HG02588 (cell line): Measurements from ENCODE around the gene WASHC2A.
"Not testable (repeated sequence)": the region's sequence is repeated elsewhere in the genome, so short reads cannot be mapped to it uniquely, and the experiment has no call there.

Source experiments
- ATAC-seq: cut with Tn5 transposase; IDR thresholded peaks from one replicate; pipeline ENCODE4 v1.9.1; 2021; ENCODE audit warnings: mild to moderate bottlenecking, moderate library complexity; ENCODE audit not compliant: unreplicated experiment

Gene WASHC2A

DNA sequence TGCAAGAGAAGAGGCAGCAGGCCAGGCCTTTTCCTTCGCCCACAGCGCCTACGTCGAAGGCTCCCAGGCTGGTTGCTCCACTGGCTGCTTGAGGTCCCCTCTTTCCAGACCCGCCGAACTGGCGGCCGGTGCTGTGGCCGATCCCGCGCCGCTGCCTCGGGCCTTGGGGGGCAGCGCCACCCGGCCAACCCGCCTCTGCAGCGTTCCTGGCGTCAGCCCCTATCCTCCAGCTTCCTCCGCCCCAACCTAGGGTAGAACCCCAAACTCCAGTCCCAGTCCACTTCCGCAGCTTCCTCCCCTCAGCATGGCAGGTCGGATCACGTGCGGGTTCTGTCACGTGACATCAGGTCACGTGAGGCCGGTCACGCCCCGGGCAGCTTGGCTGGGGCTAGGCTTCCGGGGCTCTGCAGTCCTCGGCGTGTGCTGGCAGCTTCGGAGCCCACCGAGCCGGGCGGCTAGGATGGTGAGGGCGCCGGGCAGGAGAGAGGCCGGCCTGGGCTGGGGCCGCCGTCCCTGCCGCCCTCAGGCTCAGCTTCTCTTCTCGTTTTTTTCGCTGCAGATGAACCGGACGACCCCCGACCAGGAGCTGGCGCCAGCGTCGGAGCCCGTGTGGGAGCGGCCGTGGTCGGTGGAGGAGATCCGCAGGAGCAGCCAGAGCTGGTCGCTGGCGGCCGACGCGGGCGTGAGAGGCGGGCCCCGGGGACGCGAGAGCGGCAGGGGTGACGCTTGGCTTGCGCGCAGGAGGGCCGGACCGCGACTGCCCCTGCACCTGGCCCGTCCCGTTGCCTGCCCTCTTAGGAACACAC lies at the start of gene WASHC2A:
TSS of gene WASHC2A (plus strand) at position 409 of the 806 bp plus-strand sequence. CDS start at position 461, 52 bp downstream.
- ATAC-seq: peak; percentile 95

DNA sequence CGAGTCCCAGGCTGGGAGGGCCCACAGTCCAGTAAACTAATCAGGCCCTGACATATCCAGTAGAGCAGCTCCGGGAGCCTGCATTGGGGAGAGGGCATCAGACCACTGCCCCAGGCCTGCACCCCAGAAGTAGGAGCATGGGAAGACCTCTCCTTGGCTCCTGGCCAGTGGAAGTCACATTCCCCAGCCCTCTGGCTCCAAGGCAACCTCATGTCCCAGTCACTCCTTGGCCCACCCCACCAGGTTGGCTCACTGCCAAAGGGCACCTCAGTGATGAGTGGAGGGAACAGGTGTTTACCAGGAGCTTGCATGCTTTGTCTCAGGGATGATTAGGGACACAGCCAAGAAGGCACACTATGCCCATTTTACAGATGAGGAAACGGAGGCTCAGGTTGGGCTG lies 48.5 kb upstream of the WASHC2A start:
- not testable (repeated sequence) for ATAC-seq

GRCh38 chr10:50020451-50021024 lies 47.2 kb upstream of the WASHC2A start:
- not testable (repeated sequence) for ATAC-seq

DNA sequence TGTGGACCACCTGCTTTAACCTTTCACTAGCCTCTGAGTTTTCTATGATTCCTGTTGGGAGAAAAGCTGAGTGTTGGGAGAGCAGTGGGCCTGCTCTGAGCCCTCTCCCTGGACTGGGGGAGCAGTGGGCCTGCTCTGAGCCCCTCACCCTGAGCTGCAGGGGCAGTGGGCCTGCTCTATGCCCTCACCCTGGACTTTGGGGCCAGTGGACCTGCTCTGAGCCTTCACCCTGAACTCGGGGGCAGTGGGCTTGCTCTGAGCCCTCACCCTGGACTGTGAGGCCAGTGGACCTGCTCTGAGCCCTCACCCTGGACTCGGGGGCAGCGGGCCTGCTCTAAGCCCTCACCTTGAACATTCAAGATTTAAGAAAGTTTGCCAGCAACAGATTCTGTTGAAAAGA lies 46.1 kb upstream of the WASHC2A start:
- no peak for ATAC-seq

- not testable (repeated sequence) for ATAC-seq
These were observed 42.9 kb upstream of the WASHC2A start for GRCh38 chr10:50024716-50025383.

DNA sequence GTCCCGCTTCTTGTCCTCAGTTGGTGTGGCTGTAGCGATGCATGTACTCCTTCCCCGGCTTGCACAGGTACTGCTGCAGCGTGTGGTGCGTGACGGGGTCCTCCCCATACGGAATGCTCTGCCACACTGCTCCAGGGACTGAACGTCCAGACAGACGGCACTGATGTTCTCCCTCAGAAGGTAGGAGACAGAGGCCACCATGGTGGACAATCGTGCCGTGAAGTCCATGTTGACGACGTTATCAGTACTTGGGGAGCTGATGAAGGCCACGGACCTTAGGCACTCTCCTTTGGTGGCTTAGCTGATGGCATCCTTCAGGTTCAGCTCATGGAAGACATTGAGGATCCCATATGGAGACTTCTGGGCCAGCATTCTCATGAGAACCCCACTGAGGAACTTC lies 42.1 kb upstream of the WASHC2A start:
- no peak for ATAC-seq

GRCh38 chr10:50027195-50027594 lies 40.6 kb upstream of the WASHC2A start:
- no peak for ATAC-seq

DNA sequence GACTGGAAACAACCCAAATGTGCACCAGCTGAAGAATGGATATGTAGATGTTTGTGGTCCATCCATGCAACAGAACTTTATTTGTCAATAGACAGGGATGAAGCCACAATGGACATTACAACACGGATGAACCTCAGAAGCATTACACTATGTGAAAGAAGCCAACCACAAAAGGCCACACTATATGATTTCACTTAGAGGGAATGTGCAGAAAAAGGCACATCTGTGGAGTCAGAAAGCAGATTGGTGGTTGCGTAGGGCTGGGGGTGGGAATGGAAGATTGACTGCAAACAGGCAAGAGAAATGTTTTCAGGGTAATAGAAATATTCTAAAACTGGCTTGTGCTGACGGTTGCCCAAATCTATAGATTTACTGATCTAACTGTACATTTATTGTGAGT lies 34.3 kb upstream of the WASHC2A start:
- ATAC-seq: no peak

- not testable (repeated sequence) for ATAC-seq
These were observed 32.4 kb upstream of the WASHC2A start for GRCh38 chr10:50035337-50035736.

DNA sequence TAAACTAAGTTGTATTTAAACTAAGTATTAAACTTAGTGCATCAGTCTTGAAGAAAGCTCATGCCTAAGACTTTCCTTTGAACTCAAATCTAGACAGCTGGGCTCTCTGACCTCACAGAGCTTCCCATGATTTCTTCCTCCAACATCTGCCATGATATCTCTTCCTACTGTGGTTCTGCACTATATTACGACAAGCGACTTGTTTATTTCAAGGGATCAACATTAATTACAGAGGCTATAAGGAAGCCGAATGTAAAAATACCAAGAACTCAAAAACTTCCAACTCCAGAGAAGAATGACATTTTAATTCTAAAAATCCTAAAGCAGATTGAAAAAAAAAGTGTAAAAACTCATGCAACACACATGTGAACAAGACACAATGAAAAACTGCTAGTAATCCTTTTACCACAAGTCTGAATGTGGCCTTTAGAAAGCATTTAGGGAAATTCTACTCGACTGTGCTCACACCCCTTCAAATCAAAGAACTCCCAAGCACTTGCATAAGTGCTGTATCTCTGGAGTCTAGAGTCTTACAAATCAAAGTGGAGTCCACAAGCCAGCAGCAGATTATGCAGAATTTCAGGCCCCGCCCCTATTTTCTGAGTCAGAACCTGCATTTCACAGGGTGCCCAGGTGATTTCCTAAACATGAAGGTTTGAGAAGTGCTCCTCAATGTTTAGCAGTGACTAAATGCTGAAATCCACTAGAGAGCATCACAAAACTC lies 22.7 kb upstream of the WASHC2A start:
- ATAC-seq: no peak

DNA sequence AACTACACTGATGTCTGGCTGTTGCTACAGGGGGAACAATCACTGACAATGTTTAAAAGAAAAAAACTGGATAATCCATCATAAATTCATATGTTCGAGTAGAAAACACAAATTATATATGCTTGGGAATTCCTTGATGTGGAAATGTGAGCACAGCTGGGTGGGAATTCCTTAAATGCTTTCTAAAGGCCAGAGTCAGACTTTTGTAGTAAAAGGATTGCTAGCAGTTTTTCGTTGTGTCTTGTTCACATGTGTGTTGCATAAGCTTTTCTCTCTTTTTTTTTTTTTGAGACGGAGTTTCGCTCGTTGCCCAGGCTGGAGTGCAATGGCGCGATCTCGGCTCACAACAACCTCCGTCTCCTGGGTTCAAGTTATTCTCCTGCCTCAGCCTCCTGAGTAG lies 21.3 kb upstream of the WASHC2A start:
- ATAC-seq: not testable (repeated sequence)

GRCh38 chr10:50047594-50047993 lies 20.2 kb upstream of the WASHC2A start:
- not testable (repeated sequence) for ATAC-seq

GRCh38 chr10:50051995-50052660 lies 15.6 kb upstream of the WASHC2A start:
- not testable (repeated sequence) for ATAC-seq

GRCh38 chr10:50052778-50053376 lies 14.9 kb upstream of the WASHC2A start:
- ATAC-seq: not testable (repeated sequence)

GRCh38 chr10:50055494-50056292 lies 12.1 kb upstream of the WASHC2A start:
- not testable (repeated sequence) for ATAC-seq

DNA sequence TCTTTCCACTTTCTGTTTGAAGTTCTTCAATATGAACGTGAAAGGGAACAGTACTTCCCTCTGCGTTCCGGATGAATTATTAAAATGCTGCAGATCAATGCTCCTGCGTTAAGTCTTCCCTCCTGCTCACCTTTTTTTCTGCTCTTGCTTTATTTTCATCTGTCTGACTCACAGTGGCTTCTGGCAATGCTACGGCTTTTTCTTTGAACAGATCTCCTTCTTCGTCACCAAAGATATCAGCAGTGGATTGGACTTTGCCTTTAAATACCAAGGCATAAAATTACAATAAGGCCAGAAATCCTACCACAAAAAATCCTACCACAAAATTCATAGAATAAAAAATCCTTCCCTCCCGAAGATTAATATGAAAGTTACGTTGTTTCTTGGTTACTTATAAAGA lies 11.1 kb upstream of the WASHC2A start:
- not testable (repeated sequence) for ATAC-seq

DNA sequence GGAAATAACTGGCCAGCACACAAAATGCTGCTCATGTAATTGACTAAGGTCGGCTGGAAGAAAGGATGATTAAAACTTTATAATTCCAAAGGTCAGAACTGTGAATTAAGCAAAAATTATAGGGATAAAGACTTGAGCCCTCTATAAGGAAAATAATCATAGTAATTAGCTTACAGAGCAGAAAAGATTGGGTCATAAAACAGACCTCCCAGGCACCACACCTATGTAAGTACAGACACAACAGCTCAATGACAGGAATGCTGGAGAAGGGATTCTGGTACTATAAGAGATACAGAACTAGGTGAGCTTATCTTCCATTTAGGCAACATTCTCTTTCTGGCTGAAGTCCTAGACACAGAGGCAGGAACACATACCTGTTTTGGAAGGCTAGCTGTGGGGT lies 9.0 kb upstream of the WASHC2A start:
- ATAC-seq: not testable (repeated sequence)

DNA sequence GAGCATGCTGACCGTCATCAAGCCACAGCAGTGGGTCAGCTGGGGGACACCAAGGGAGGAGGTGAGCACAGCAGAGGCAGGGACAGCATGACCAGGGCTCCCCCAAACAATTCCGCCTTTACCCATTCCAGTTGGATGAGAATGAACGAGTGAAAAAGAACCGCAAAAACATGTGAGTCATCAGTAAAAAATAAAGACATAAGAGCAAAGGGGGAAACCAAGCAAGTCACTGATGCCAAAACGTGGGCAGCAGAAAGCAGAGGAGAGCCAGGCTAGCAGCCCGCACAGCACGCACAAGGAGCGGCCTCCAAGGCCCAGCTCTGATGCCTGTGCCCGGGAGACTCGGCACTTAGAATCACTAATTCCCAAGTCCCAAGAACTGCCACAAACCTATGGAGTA lies 7.8 kb upstream of the WASHC2A start:
- ATAC-seq: not testable (repeated sequence)

DNA sequence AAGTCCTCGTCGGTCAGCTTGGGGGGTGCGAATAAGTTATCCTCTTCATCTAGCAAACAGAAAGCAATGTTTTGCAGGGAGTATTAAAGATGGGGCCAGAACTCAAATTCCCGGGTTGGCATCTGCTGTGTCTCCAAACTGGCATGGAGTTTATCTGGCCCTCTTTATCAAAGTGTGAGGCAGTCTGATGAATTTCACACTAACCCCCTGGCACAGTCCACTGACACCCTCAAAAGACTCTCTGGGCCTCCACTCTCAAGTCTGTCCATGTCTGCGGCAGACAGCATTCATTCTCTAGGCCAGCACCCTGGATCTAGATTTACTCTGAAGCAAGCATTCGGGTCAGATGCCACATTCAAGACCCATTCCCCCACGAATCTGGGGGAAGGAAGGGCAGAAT lies 6.2 kb upstream of the WASHC2A start:
- not testable (repeated sequence) for ATAC-seq
